NCI-H146 treated with DMSO at 0.1 percent for 48 hours (cell line): ENCODE data around the gene C11orf86.
"Not testable (repeated sequence)": the region's sequence is repeated elsewhere in the genome, so short reads cannot be mapped to it uniquely, and the experiment has no call there.

Source experiments
- DNase-seq: peaks from one replicate; lab custom pipeline; 2025; ENCODE audit not compliant: unreplicated experiment; lab: John Stamatoyannopoulos, UW

C11orf86 gene

GRCh38 chr11:66988741-66989140 is 13.6 kb downstream of the C11orf86 start:
- not testable (repeated sequence) for DNase-seq

DNA sequence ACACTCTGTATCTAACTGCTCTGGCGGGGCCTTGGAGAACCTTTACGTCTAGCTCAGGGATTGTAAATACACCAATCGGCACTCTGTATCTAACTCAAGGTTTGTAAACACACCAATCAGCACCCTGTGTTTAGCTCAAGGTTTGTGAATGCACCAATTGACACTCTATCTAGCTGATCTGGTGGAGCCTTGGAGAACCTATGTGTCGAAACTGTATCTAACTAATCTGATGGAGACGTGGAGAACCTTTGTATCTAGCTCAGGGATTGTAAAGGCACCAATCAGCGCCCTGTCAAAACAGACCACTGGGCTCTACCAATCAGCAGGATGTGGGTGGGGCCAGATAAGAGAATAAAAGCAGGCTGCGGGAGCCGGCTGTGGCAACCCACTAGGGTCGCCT is 14.3 kb downstream of the C11orf86 start:
- not testable (repeated sequence) for DNase-seq

DNA sequence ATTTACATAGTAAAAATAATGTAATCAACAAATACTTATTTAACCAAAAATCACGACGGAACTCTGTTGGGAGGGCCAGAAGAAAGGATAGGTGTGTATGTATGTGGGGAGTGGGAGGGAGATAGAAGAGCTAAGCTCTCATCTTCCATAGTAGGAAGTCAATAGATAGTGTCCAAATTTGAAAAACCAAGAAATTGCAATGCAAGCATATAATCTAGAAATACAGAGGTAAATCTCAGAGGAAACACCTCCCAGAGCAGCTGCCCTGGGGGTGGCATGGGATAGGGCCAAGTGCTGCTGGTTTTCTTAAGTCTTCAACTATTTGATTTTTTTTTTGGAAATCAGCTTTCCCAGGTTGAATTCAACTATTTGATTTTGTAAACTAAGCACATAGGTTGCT is 16.9 kb downstream of the C11orf86 start:
- no peak for DNase-seq

GRCh38 chr11:66996609-66997273 is 21.6 kb downstream of the C11orf86 start:
- peak; percentile 38 for DNase-seq

GRCh38 chr11:66999555-66999954 is 24.5 kb downstream of the C11orf86 start:
- DNase-seq: no peak

DNA sequence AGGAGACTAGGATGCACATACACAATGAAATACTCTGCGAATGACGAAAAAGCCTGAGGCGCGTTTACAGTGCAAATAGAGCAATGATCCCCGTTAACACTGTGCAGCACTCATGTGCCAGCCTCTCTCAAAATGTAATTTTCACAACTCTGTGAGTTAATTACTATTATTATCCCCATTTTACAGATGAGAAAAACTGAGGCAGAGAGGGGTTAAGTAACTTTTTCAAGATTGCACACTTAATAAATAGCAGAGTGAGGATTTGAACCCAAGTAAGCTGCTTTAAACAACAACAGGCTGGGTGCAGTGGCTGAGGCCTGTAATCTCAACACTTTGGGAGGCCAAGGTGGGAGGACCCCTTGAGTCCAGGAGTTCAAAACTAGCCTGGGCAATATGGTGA is 26.2 kb downstream of the C11orf86 start:
- no peak for DNase-seq

DNA sequence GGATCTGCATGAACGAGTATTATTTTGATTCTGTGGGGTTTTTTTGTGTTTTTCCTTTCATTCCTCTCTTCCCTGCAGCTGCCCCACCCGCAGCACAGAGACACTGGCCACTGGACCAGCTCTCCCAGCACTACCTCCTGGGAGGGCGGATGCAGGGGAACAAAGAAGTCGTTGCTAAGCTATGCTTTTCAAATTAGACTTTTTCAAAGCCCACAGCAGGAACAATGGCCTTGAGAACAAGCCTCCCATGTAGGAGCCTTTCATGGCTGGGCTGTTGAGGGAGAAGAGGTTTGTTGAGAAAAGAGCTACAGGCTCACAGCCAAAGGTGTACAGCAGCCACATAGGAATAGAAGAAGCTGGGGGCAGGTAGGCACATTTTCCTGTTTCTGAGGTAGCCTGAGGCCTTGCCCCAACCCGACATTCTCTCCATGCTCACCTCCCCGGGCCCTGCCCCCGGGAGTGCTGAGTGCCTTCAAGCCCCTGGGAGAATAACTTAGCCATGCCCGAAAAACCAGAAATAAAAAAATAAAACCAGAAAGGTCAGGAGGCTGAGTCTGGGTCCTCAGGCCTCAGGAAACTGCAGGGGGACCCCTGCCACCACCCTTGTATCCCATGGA is 27.3 kb downstream of the C11orf86 start:
- peak; percentile 50 for DNase-seq

DNA sequence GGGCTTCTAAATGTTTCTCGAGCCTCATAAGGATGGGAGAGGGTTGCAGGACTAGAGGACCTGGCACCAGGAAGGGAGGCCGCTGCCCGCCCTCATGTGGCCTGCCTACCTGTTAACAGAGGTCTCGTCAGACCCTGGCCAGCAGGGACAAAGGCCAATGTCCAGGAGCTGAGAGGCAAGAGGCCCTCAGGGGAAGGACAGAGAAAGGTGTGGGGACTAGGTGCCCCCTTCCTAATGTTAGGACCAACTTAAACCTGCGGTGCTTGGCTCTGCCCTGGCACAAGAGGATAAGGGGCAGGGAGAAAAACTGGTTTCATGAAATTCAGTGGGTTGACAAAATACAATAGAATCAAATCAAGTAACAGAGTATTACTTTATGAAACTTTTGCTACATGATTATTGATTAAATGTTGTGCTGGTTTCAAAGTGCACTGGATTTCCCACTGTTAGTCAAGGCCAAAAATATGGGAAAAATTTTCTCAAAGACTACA is 27.9 kb downstream of the C11orf86 start:
- no peak for DNase-seq

DNA sequence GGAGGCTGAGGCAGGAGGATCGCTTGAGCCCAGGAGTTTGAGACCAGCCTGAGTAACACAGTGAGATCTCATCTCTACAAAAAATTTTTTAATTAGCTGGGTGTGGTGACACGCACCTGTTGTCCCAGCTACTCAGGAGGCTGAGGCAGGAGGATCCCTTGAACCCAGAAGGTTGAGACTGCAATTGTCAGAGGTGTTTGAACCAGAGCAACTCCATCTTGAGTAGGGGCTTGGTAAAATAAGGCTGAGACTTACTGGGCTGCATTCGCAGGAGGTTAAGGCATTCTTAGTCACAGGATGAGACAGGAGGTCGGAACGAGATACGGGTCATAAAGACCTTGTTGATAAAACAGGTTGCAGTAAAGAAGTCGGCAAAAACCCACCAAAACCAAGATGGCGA is 30.1 kb downstream of the C11orf86 start:
- DNase-seq: not testable (repeated sequence)

DNA sequence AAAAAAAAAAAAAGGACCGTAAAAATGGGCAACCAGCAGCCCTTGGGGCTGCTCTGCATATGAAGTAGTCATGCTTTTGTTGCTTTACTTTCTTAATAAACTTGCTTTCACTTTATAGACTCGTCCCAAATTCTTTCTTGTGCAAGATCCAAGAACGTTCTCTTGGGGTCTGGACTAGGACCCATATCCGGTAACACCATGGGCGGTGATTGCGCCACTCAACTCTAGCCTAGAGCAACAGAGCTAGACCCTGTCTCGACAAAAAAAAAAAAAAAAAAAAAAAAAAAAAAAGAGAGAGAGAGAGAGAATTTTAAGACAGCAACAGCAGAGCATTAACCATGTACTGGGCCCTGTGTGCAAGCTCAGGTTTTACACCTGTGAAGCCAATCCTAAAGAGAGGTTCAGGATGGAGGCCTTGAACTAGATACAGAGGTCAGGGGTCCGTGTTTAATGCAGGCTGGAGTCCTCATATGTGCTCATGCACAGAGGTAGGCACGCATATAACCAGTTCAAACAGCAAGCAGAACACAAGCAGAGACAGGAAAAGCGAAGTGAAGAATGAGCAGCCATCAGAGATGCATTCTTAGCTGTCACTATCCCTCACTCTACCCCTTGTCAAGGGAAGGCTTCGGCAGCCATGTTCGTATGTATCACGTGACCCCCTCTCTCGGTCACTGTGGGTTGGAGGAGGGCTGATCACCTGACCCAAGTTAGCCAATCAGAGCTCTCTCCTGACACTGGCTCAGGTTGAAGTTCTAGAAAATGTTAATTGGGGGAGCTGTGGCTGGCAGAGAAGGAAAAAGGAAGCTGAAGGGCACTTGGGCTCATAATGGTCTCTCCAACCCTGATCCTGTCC is 31.2 kb downstream of the C11orf86 start:
- no peak for DNase-seq

GRCh38 chr11:67007126-67007525 is 32.0 kb downstream of the C11orf86 start:
- DNase-seq: no peak

DNA sequence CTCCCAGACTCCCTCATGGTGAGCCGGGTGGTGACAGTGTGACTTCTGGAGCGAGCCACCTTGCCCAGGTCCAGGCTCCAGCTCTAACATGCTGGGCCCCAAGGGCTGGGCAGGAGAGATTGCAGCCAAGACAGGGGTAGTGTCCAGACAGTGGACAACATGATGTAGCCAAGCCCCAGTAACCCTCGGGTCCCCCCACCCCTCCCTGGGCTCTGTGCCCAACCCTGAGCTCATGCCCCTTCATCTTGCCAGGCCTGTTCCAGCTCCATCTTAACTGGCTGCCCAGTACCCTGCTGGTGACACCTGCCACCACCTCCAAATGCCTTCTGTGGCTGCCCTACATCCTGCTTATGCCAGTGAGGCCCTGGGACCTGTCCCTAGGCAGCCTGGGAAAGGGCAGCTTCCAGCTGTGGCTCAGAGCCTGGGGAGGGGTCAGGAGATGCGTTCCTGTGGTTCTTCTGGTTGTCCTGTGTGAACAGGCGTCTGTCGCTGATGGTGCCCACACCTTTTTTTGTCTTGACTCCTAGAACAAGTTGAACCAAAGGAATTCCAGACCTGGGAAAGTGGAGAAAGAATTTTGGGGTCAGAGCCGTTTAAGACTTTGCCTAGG is 35.3 kb downstream of the C11orf86 start:
- no peak for DNase-seq

DNA sequence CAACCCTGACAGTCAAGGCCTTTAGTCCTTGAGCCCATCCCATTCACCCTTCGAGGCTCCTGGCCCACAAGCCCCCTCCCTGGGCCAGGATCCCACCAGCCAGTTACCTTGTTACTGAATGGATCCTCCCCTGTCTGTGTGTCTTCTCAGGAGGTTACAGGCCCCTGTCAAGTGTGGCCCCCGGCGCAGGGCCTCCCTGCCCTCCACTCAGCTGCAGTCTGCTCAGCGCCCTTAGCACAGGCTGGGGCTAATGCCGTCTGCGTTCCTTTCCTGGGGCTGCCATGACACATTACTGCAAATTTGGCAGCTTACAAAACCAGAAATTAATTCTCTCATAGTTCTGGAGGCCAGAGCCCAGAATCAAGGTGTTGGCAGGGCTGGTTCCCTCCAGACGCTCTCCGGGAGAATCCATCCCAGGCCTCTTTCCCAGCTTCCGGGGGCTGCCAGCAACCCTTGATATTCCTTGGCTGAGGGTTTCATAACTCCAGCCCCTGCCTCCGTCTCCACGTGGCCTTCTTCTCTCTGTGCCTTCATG is 38.5 kb downstream of the C11orf86 start:
- DNase-seq: no peak

- no peak for DNase-seq
These were observed 39.2 kb downstream of the C11orf86 start for GRCh38 chr11:67014343-67014742.

- no peak for DNase-seq
These were observed 39.9 kb downstream of the C11orf86 start for GRCh38 chr11:67015048-67015447.

GRCh38 chr11:67016550-67016949 is 41.4 kb downstream of the C11orf86 start:
- no peak for DNase-seq

- DNase-seq: no peak
These were observed 45.8 kb downstream of the C11orf86 start for GRCh38 chr11:67020949-67021348.

- no peak for DNase-seq
These were observed 47.3 kb downstream of the C11orf86 start for GRCh38 chr11:67022341-67022933.

DNA sequence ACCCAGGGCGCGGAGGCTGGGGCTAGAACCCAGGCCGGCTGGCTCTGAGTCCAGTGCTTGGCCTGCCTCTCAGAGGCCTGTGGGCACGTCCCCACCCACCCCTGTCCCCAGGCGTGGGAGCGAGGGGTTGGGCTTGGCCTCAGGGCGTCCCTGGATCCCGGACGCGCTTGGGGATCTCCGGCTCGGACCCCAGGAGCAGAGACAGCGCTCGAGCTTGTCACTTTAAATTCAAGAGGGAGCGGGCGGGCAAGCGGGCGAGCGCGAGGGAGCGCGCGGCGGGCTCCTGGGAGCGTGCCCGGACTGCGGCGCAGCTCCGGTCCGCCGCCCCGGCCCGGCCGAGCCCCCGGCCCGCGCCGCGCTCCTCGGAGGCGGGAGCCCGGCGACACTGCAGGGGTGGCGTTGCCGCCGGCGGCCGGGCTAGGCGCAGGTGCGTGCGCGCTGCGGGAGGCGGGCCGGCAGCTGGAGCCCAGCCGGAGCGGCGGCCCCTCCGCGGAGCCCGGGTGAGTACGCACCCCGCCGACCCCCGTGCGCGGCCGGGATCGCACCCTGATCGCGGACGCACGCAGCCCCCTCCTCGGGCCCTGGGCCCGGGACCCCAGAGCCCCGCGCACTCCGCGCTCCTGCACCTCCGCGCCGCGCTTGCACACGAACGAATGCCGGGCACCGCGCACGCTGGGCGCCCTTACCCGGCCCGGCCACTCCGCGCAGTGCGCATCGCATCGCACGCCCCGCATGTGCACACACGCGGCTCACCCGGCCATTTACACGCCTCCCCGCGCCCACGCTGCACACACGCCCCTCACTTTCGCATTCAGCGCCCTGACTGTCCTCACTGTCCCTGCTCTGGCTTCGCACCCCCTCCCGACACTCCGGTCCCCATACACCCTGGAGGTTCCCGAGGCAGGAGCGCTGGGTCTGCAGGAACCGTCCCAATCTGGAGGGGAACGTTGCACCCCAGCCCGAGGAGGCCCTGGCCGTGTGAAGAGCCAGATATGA is 48.2 kb downstream of the C11orf86 start, which contains the start of gene SYT12:
TSS of gene SYT12 (plus strand) at position 174 of the 996 bp plus-strand sequence. CDS start 7,011 bp downstream, outside the sequence.
- DNase-seq: no peak
